Brain microvascular endothelial cell (primary cell): ENCODE results near the gene UBE2S.

Experiments used
- DNase-seq: peaks from one replicate; pipeline ENCODE4 v3.0.0-alpha.2; 2020
- H3K27ac ChIP-seq: fragments of 250-450 bp; sonication (Bioruptor Pico); 2 replicates; pipeline ENCODE4 v1.5.1; 2020; ENCODE audit warnings: mild to moderate bottlenecking, moderate library complexity
- H3K27me3 ChIP-seq: fragments of 250-450 bp; sonication (Bioruptor Pico); replicated peaks from 2 replicates; pipeline ENCODE4 v1.5.1; 2020; ENCODE audit warnings: mild to moderate bottlenecking
- H3K36me3 ChIP-seq: fragments of 250-450 bp; sonication (Bioruptor Pico); replicated peaks from 2 replicates; pipeline ENCODE4 v1.5.1; 2020; ENCODE audit warnings: mild to moderate bottlenecking
- H3K4me3 ChIP-seq: 2 replicates; pipeline ENCODE4 v1.5.1; 2011; ENCODE audit warnings: low read depth, mild to moderate bottlenecking, control low read depth, low read length, moderate library complexity
- CTCF ChIP-seq: IDR thresholded peaks from 2 replicates; pipeline ENCODE4 v1.5.1; 2011; ENCODE audit warnings: low read depth, mild to moderate bottlenecking, moderate library complexity, low read length, control low read depth, inconsistent platforms; ENCODE audit errors: missing control alignments
- in situ Hi-C: cut with HindIII; loops from 2 replicates; pipeline ENCODE4 v1.10.0; 2017; ENCODE audit warnings: low sequenced_read_pairs, low pct_ligation_motif_present

The UBE2S gene

DNA sequence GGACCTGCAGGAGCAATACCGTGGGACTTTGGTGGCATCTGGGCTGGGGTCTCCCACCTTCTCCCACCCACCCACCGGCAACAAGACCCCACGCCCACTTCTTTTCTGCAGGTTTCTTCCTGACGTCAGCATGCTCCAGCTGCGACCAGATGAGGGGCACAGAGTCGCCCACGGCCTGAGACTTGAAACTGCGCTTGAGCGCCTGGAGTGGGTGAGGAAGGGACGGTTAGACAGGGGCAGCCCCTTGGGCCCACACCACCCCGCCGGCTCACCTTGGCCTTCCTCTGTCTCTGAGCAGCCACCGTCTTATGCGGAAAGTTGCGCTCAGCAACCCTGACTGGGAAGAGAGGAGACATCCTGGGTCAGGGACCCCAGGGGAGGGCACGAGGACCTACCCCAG is 46.7 kb downstream of the UBE2S start:
- TF ChIP-seq CTCF = no peak
- H3K36me3 ChIP-seq = no peaks in the 10 kb centered on the region
- peaks cover 2% of the 10 kb centered on the region for H3K27me3 ChIP-seq
- no peak overlapping the region for H3K27ac ChIP-seq
- DNase-seq = no peak
- no peak overlapping the region for H3K4me3 ChIP-seq
- in situ Hi-C loops = no loop called here

DNA sequence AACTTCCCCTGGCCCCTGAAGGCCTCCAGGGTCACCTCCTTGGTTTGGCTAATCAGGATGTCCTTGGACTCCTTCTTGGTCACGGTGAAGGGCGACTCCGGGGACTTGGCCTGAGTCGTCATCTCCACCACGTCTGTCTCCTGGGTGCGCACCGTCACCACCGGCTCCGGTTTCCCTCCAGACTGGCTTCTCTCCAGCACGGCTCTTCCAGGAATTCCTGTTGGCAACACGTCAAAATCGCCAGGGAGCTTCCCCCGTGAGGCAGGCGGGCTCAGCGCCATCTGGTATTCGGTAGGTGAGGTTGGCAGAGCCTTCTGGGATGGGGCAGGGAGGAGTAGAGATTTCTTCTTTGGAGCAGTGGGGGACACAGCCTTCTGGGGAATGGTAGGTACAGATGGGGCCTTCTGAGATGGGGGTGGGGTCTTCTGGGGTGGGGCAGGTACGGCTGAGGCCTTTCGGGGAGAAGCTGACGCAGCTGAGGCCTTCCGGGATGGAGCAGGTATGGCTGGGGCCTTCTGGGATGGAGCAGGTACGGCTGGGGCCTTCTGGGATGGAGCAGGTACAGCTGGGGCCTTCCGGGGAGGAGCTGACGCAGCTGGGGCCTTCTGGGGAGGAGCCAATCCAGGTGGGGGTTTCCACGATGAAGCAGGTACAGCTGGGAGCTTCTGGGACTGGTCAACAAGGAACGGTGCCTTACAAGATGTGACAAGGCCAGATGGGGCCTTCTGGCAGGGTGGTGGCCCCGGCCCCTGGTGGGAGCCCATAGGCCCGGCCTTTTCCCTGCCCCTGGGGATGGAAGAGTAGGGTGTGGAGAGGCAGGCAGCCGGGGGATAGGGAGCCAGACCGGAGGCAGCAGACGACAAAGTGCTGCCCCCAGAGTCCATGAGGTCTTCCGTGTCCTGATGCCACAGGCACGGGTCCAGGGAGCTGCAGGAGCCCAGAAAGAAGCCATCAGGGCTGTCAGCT is 48.4 kb downstream of the UBE2S start:
- H3K27me3 ChIP-seq = peaks cover 7% of the 10 kb centered on the region
- H3K36me3 ChIP-seq = no peaks in the 10 kb centered on the region
- in situ Hi-C loops = no loop called here
- TF ChIP-seq CTCF = no peak
- H3K4me3 ChIP-seq = no peak overlapping the region
- H3K27ac ChIP-seq = no peak overlapping the region
- no peak for DNase-seq

DNA sequence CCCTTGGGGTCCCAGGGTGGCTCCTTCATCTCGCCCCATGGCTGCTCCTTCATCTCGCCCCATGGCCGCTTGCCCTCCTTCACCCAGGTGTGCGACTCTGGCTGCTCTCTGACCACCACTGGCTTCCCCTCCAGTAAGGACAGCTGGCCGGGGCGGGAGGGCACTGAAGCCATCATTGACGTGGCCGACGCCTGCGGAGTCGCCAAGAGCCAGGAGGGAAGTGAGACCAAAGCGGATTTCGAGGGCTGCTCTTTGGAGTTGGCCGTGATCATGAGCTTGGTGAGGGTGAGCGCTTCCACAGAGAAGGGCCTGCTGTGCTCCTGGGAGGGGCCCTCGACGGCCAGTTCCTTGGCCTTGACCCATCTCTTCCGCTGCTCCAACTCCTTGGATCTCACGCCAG is 49.1 kb downstream of the UBE2S start:
- no peak overlapping the region for H3K4me3 ChIP-seq
- no peak for TF ChIP-seq CTCF
- H3K27ac ChIP-seq = no peak overlapping the region
- H3K27me3 ChIP-seq = peaks cover 10% of the 10 kb centered on the region
- in situ Hi-C loops = no loop called here
- H3K36me3 ChIP-seq = no peaks in the 10 kb centered on the region
- no peak for DNase-seq

DNA sequence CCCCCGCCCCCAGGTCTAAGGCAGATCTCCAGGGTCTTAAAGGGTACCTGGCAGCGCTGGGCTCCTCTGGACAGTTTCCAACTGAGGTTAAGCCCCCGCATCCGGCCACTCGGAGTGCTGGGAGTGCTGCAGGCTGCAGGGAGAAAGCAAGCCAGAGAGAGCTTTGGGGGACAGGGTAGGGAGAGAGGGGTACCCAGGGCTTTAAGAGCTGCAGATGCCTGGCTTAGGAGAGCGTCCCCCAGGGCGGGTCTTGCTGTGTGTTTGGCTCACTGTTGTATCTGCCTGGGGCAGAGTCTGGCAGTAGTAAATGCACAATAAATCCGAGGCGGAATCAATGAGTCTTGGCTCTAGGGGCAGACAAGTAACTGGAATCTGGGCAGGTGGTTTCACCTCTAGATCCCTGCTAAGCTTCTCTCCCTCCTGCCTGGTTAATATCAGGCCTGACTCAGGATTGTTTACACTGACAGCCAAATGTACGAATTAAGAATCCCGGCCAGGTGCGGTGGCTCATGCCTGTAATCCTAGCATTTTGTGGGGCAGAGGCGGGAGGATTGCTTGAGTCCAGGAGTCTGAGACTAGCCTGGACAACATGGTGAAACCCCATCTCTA is 52.3 kb downstream of the UBE2S start:
- peaks cover 23% of the 10 kb centered on the region for H3K27me3 ChIP-seq
- H3K36me3 ChIP-seq = no peaks in the 10 kb centered on the region
- no peak for TF ChIP-seq CTCF
- no peak for DNase-seq
- no peak overlapping the region for H3K4me3 ChIP-seq
- H3K27ac ChIP-seq = no peak overlapping the region
- in situ Hi-C loops = no loop called here

- Histone ChIP-seq H3K27me3 (peaks cover 23% of the 10 kb centered on the region), H3K4me3 (peak within 1 kb of the TSS; percentile 49), H3K36me3 (no peaks in the 10 kb centered on the region), H3K27ac (no peak within 1 kb of the TSS)
- DNase-seq = no peak
- in situ Hi-C loops = no loop called here
- TF ChIP-seq CTCF = no peak
Measured at GRCh38 chr19:55354698-55355212, 52.8 kb downstream of the UBE2S start, which contains the start of gene COX6B2. TSS of gene COX6B2 (minus strand) at chr19:55354719. CDS start at chr19:55354521, 198 bp downstream.
